Measurements from ENCODE around the gene ACAP2. TPM values are rescaled to one million over a fixed set of nuclear protein-coding genes. Genes with fewer than 3 reads are reported as not detected.

The ACAP2 gene
- total RNA-seq, 4 donors from 2014 or later: 31.8 to 85.8 (median 43.9) TPM

- Histone ChIP-seq H3K4me3 (no peak overlapping the region), H3K9me3 (no peaks in the 10 kb centered on the region), H3K4me1 (peaks cover 6 to 44% (median 32%) of the 10 kb centered on the region in 4 donors), H3K36me3 (no peaks in the 10 kb centered on the region), H3K27me3 (no peaks in the 10 kb centered on the region), H3K27ac (replicated peaks in 1 of 4) (no peak overlapping the region)
- TF ChIP-seq POLR2AphosphoS5 (IDR thresholded peaks at IDR 0.05): no peak
- TF ChIP-seq EP300 (IDR thresholded peaks at IDR 0.05): no peak
- no peak for TF ChIP-seq POLR2A (IDR thresholded peaks at IDR 0.05; ENCODE audit: low read depth)
- TF ChIP-seq CTCF (IDR thresholded peaks at IDR 0.05): no peak
- DNase-seq (ENCODE audit: extremely low spot score): no peak
- 69% methylated on average over 3 of the region's 3 CpGs for WGBS
- intact Hi-C loops (cut with DNase I): no loop called here
Observed at GRCh38 chr3:195397524-195397923, 45.3 kb downstream of the ACAP2 start.

GRCh38 chr3:195395208-195395816, 47.5 kb downstream of the ACAP2 start:
- Histone ChIP-seq H3K27me3 (no peaks in the 10 kb centered on the region), H3K9me3 (no peaks in the 10 kb centered on the region), H3K4me1 (peaks cover 6 to 33% (median 29%) of the 10 kb centered on the region in 4 donors), H3K27ac (replicated peaks in 1 of 4) (no peak overlapping the region), H3K4me3 (no peak overlapping the region), H3K36me3 (peaks cover 0 to 9% (median 3%) of the 10 kb centered on the region in 4 donors)
- 98% methylated on average over 4 of the region's 4 CpGs for WGBS
- intact Hi-C loops (cut with DNase I): no loop called here
- DNase-seq (ENCODE audit: extremely low spot score): no peak
- TF ChIP-seq POLR2A (IDR thresholded peaks at IDR 0.05; ENCODE audit: low read depth) (no peak), CTCF (IDR thresholded peaks at IDR 0.05) (no peak), POLR2AphosphoS5 (IDR thresholded peaks at IDR 0.05) (no peak), EP300 (IDR thresholded peaks at IDR 0.05) (no peak)

DNA sequence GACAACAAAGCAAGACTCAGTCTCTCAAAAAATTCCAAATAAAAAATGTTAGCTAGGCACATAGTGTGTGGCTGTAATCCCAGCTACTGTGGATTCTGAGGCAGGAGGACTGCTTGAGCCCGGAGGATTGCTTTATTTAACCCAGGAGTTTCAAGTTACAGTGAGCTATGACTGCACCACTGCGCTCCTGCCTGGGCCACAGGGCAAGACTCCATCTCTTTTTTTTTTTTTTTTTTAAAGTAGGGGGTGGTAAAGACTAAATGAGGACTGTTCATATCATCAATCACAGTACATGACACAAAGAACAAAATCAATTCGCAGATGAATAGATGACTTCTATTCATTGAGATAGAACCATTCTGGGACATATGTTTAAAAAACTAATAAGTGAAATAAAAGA, 48.1 kb downstream of the ACAP2 start:
- Histone ChIP-seq H3K4me1 (peaks cover 6 to 33% (median 29%) of the 10 kb centered on the region in 4 donors), H3K27me3 (no peaks in the 10 kb centered on the region), H3K36me3 (peaks cover 0 to 15% (median 3%) of the 10 kb centered on the region in 4 donors), H3K27ac (replicated peaks in 1 of 4) (no peak overlapping the region), H3K9me3 (no peaks in the 10 kb centered on the region), H3K4me3 (no peak overlapping the region)
- WGBS: 89% methylated on average over 3 of the region's 3 CpGs
- no peak for DNase-seq (ENCODE audit: extremely low spot score)
- intact Hi-C loops (cut with DNase I): no loop called here
- TF ChIP-seq POLR2AphosphoS5 (IDR thresholded peaks at IDR 0.05) (no peak), CTCF (IDR thresholded peaks at IDR 0.05) (no peak), POLR2A (IDR thresholded peaks at IDR 0.05; ENCODE audit: low read depth) (no peak), EP300 (IDR thresholded peaks at IDR 0.05) (no peak)

GRCh38 chr3:195394024-195394423, 48.8 kb downstream of the ACAP2 start:
- WGBS: 90% methylated on average over 7 of the region's 7 CpGs
- intact Hi-C loops (cut with DNase I): no loop called here
- no peak for TF ChIP-seq POLR2AphosphoS5 (IDR thresholded peaks at IDR 0.05)
- no peak for TF ChIP-seq EP300 (IDR thresholded peaks at IDR 0.05)
- TF ChIP-seq POLR2A (IDR thresholded peaks at IDR 0.05; ENCODE audit: low read depth): no peak
- no peak for TF ChIP-seq CTCF (IDR thresholded peaks at IDR 0.05)

GRCh38 chr3:195388380-195388779, 54.4 kb downstream of the ACAP2 start:
- Histone ChIP-seq H3K36me3 (peaks cover 0 to 18% (median 3%) of the 10 kb centered on the region in 4 donors), H3K27me3 (no peaks in the 10 kb centered on the region), H3K4me3 (no peak overlapping the region), H3K9me3 (no peaks in the 10 kb centered on the region), H3K4me1 (peaks cover 0 to 11% (median 5%) of the 10 kb centered on the region in 4 donors), H3K27ac (replicated peaks in 1 of 4) (no peak overlapping the region)
- intact Hi-C loops (cut with DNase I): no loop called here
- no peak for DNase-seq (ENCODE audit: extremely low spot score)
- 93% methylated on average over 2 of the region's 2 CpGs for WGBS
- TF ChIP-seq POLR2AphosphoS5 (IDR thresholded peaks at IDR 0.05) (no peak), CTCF (IDR thresholded peaks at IDR 0.05) (no peak), POLR2A (IDR thresholded peaks at IDR 0.05; ENCODE audit: low read depth) (no peak), EP300 (IDR thresholded peaks at IDR 0.05) (no peak)

More at GRCh38 chr3:195394024-195394423, 48.8 kb downstream of the ACAP2 start:
- H3K36me3 ChIP-seq: peaks cover 0 to 18% (median 3%) of the 10 kb centered on the region in 4 donors
- H3K4me1 ChIP-seq: peaks cover 6 to 33% (median 29%) of the 10 kb centered on the region in 4 donors
- no peaks in the 10 kb centered on the region for H3K27me3 ChIP-seq
- DNase-seq (ENCODE audit: extremely low spot score): no peak
- H3K9me3 ChIP-seq: no peaks in the 10 kb centered on the region
- H3K4me3 ChIP-seq: no peak overlapping the region
- no peak overlapping the region for H3K27ac ChIP-seq (replicated peaks in 1 of 4)
